T-helper 1 cell treated with Interleukin-12 subunit alpha and Interleukin-12 subunit beta and Interleukin-4 antibody, amounts not matched to agents 30 ng/mL and 1 ng/mL, for 36 hours (primary cell): Measurements from ENCODE around the gene FGF11. TPM values are rescaled to one million over a fixed set of nuclear protein-coding genes. Genes with fewer than 3 reads are reported as not detected.

Experiments
- intact Hi-C: fragments of 100-400 bp; cut with micrococcal nuclease; formaldehyde crosslinking; loops from one replicate; pipeline ENCODE4 v1.15.1; 2024
- total RNA-seq: library from RNA; stranded (reverse); gene quantifications from 2 replicates; pipeline ENCODE4 v1.2.3, GENCODE V29; 2022

FGF11 gene
- total RNA-seq, 1 donor from 2014 or later, result 15.0 TPM

GRCh38 chr17:7427549-7427948, 11.8 kb upstream of the FGF11 start:
- intact Hi-C loops, result no loop called here

DNA sequence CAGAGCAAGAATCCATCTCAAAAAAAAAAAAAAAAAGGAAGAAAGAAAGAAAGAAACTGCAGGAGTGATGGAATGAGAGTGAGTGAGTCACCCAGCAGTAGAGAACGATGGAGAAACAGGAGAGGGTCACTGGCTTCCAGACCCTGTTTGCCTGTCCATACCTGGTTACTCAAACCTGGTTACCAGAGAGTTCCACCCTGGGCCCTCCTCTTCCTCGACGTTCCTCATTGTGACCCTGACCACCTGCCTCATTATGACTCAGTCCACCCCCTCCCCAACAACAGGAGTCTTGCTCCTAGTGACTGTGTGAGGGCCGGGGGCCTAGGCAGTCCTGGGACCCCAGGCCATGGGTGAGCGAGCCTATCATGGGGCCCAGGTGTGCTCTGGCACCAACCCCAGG, 10.8 kb upstream of the FGF11 start, which contains the start of gene SPEM3:
TSS of gene SPEM3 (plus strand) at position 301 of the 400 bp plus-strand sequence. CDS start at position 347, 46 bp downstream.
- intact Hi-C loops, result no loop called here

GRCh38 chr17:7429722-7430121, 9.6 kb upstream of the FGF11 start:
- intact Hi-C loops, result no loop called here

- intact Hi-C loops, result no loop called here
Observed at GRCh38 chr17:7431231-7431630, 8.1 kb upstream of the FGF11 start.

DNA sequence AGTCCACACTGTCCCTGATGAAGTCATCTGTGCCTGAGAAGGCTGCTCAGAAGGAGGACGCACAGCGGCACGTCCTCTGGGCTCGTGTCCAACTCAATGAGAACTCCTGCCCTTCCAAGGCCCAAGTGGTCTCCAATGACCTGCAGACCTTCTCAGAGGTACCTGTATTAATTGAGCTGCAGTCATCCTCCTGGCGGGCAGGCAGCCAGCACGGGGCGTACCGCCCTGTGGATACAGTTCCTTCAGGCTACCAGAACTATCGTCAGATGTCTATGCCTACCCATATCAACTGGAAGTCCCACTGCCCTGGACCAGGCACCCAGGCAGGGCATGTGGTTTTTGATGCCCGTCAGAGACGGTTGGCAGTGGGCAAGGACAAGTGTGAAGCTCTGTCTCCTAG, 7.0 kb upstream of the FGF11 start:
- intact Hi-C loops, result no loop called here

DNA sequence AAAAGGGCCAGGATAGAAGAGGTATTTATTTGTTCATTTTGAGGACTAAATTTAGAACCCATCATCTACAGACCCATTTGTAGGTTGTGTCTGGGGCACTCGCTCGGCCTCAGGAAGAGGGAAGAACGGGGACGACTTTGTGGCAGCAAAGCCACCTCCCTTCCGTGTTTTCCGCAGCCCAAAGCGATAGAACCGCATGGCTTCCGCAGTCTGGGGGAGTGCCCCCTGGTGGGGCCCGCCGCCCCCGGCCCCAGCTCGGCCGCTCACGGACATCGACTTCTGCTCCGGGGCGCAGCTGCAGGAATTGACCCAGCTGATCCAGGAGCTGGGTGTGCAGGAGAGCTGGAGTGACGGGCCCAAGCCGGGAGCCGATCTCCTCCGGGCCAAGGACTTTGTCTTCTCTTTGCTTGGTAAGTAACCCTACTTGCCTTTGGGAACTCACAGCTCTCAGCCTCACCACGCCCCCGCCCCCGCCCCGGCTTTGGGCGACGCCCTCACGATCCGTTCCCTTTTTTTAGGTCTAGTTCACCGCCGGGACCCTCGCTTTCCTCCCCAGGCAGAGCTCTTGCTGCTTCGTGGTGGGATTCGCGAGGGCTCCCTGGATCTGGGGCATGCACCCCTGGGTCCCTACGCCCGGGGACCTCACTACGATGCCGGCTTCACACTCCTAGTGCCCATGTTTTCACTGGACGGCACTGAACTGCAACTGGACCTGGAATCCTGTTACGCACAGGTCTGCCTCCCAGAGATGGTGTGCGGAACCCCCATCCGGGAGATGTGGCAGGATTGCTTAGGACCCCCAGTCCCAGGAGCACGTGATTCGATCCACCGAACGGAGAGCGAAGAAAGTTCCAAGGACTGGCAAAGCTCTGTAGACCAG, 3.4 kb upstream of the FGF11 start:
- intact Hi-C loops, result loop anchor here (1.0 to 2.0 kb wide), 21 partner anchors 19 to 813 kb away; partner anchors contain the start of genes ACADVL, ATP1B2, CTC1 and DLG4

GRCh38 chr17:7436556-7437368, 2.5 kb upstream of the FGF11 start:
- intact Hi-C loops, result loop anchor here (1.0 to 2.0 kb wide), 2 partner anchors 9 to 812 kb away; partner anchors contain the start of genes CHRNB1, CTC1 and PFAS

- intact Hi-C loops, result loop anchor here (1.0 to 2.0 kb wide), 2 partner anchors 8 to 811 kb away; partner anchors contain the start of genes CHRNB1, CTC1 and PFAS
Observed at GRCh38 chr17:7437369-7437863, 1.9 kb upstream of the FGF11 start.

GRCh38 chr17:7437950-7438614, 1.2 kb upstream of the FGF11 start:
- intact Hi-C loops, result loop anchor here (1.0 to 2.0 kb wide), 2 partner anchors 7 to 811 kb away; partner anchors contain the start of genes CHRNB1, CTC1 and PFAS

GRCh38 chr17:7438656-7439460, 454 bp upstream of the FGF11 start:
- intact Hi-C loops, result no loop called here

GRCh38 chr17:7440113-7440833, 961 bp downstream of the FGF11 start:
- intact Hi-C loops, result no loop called here

DNA sequence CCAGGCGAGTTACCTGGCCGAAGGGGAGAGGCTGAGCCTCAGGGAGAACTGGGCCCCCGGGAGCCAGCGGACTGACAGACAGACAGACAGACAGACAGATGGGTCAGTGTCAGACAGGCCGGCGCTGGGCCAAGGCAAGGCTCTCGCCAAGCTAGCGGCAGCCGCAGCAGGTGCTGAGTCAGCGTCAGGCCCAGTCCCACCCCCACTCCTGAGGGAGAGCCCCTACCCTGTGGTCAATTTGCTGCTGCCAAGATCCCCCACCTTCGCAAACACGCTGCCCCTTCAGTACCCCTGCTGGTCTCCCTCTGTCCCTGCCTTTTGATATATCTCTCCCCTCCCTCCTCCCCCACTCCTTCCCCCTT, 1.5 kb downstream of the FGF11 start:
- intact Hi-C loops, result no loop called here

- intact Hi-C loops, result no loop called here
Observed at GRCh38 chr17:7441266-7441665, 2.0 kb downstream of the FGF11 start.

GRCh38 chr17:7442142-7442541, 2.8 kb downstream of the FGF11 start:
- intact Hi-C loops, result no loop called here

DNA sequence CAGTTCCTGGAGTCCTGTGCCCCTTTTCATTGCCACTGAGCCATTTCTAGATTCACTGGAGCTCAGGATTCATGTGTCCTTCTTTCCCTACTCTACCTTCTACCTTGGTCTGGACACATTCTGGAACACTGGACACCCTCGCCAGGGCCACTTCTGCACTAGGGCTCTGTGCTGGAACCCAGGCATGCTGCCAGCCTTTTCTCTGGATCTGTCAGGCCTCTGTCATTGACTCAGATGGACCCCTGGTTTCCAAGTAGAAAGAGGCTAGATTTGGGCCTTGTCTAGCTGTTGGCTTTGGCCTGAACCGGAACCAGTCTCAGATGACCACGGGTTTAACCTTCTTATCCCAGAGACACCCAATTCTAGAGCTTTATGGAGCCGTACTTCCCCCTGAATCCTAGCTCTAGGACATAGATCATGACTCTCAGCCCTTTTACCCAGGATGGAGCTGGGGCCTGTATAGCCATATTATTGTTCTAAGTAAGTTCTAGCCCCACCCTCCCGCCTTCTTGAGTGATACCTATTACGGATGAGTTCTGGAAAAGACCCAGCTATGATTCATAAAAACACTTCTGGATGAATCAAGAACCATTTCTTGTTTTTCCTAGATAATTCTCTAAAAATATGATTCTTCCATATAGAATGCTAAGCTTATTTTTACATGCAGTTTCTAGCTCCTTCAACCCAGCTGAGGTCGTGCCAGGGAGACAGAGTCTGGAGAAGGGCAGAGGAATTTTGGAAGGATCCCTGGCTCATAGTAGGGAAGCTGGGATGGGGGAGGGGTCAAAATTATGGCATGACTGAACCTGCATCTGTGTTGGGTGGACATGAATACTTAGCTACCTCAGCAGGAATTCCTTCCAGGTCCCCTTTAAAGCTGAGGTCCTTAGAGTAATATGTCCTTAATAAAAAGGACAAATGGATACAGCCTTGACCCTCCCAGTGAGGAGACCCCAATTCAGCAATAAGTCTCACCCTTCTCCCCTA, 4.5 kb downstream of the FGF11 start:
- intact Hi-C loops, result no loop called here

- intact Hi-C loops, result loop anchor here (1.0 kb wide), 2 partner anchors 8 to 10 kb away; no protein-coding TSS in a partner anchor
Observed at GRCh38 chr17:7444682-7445618, 5.6 kb downstream of the FGF11 start, which contains the start of gene CHRNB1. CHRNB1 (plus strand) TSS chr17:7445061; CDS start chr17:7445128, 67 bp downstream.

DNA sequence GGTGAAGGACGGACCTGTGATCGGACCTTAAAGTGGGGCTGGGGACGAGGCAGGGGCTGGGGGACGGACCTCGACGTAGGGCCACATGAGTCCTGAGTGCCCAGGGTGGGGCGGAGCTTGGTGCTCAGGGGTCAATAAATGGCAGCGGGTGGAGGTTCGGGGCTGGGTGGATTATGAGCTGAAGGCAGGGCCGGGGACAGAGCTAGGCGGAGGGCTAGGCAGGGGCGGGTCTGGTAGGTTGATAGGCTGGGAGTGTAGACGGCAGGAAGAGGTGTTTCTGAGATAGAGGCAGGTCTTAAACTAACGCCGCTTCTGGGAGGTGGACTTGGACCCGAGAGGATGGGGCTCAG, 6.3 kb downstream of the FGF11 start:
- intact Hi-C loops, result loop anchor here (1.0 kb wide), 2 partner anchors 8 to 10 kb away; no protein-coding TSS in a partner anchor
